Osteoblast (primary cell): ENCODE results near the gene RTP5. TPM values are rescaled to one million over a fixed set of nuclear protein-coding genes. Genes with fewer than 3 reads are reported as not detected.
"Not testable (repeated sequence)": the region's sequence is repeated elsewhere in the genome, so short reads cannot be mapped to it uniquely, and the experiment has no call there.

Experiments used
- DNase-seq: peaks from one replicate; pipeline ENCODE4 v3.0.0; 2011; ENCODE audit warnings: low spot score, mixed read lengths; ENCODE audit not compliant: insufficient read length; ENCODE audit errors: missing footprints
- H2AFZ ChIP-seq: 2 replicates; pipeline ENCODE4 v1.6.0; 2011; ENCODE audit warnings: mild to moderate bottlenecking, low read length
- H3K27ac ChIP-seq: 2 replicates; pipeline ENCODE4 v1.5.1; 2011; ENCODE audit warnings: mild to moderate bottlenecking, low read depth, low read length, moderate library complexity
- H3K27me3 ChIP-seq: 2 replicates; pipeline ENCODE4 v1.6.0; 2012; ENCODE audit warnings: mild to moderate bottlenecking, control low read depth, inconsistent platforms, low read length, moderate library complexity; ENCODE audit not compliant: insufficient read depth
- H3K36me3 ChIP-seq: 2 replicates; pipeline ENCODE4 v1.5.1; 2011; ENCODE audit warnings: mild to moderate bottlenecking, low read length, control low read depth, moderate library complexity; ENCODE audit not compliant: insufficient read depth
- H3K4me1 ChIP-seq: 2 replicates; pipeline ENCODE4 v1.5.1; 2011; ENCODE audit warnings: mild to moderate bottlenecking, low read length, control low read depth, moderate library complexity; ENCODE audit not compliant: insufficient read depth
- H3K4me2 ChIP-seq: 2 replicates; pipeline ENCODE4 v1.6.0; 2011; ENCODE audit warnings: mild to moderate bottlenecking, low read length; ENCODE audit not compliant: insufficient read depth
- H3K4me3 ChIP-seq: fragments of 200-600 bp; sonication (generic); 3 replicates; pipeline ENCODE4 v1.5.1; 2012; ENCODE audit warnings: mild to moderate bottlenecking, low read length, inconsistent platforms; ENCODE audit not compliant: insufficient read depth
- H3K79me2 ChIP-seq: 2 replicates; pipeline ENCODE4 v1.6.0; 2012; ENCODE audit warnings: mild to moderate bottlenecking, low read length, control low read depth, inconsistent platforms; ENCODE audit not compliant: insufficient read depth
- H3K9me3 ChIP-seq: 2 replicates; pipeline ENCODE4 v1.5.1; 2011; ENCODE audit warnings: low read depth, low read length, control low read depth
- H4K20me1 ChIP-seq: 2 replicates; pipeline ENCODE4 v1.6.0; 2012; ENCODE audit warnings: mild to moderate bottlenecking, low read length, control low read depth; ENCODE audit not compliant: insufficient read depth
- total RNA-seq: library from RNA; depleted of rRNA; stranded (reverse); fragments of >200 nt; gene quantifications from 2 replicates; pipeline ENCODE4 v1.2.3, GENCODE V29; 2012
- TF ChIP-seq, protein P1 (sequence below): IDR thresholded peaks from 2 replicates; pipeline ENCODE4 v1.5.1; 2011; ENCODE audit warnings: mild to moderate bottlenecking, low read depth, low read length, moderate library complexity; ENCODE audit errors: extremely low read depth

RTP5 gene
- total RNA-seq, 1 donor = not detected

DNA sequence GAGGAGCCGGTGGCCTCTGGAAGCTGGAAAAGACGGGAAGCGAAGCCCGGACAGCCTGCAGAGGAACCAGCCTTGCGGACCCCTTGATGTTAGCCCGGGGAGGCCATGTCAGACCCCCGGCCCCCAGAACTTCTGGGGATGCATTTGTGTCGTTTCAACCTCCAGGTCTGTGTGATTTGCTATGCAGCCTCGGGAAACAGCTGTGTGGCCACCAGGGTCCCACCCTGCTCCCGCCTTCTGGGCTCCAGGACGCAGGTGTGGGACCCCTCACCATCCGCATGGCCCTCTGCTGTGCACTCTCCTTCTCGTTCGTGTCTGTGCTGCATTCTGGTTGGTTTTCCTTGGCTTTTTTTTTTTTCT is 47.3 kb upstream of the RTP5 start:
- TF ChIP-seq, protein P1, sequence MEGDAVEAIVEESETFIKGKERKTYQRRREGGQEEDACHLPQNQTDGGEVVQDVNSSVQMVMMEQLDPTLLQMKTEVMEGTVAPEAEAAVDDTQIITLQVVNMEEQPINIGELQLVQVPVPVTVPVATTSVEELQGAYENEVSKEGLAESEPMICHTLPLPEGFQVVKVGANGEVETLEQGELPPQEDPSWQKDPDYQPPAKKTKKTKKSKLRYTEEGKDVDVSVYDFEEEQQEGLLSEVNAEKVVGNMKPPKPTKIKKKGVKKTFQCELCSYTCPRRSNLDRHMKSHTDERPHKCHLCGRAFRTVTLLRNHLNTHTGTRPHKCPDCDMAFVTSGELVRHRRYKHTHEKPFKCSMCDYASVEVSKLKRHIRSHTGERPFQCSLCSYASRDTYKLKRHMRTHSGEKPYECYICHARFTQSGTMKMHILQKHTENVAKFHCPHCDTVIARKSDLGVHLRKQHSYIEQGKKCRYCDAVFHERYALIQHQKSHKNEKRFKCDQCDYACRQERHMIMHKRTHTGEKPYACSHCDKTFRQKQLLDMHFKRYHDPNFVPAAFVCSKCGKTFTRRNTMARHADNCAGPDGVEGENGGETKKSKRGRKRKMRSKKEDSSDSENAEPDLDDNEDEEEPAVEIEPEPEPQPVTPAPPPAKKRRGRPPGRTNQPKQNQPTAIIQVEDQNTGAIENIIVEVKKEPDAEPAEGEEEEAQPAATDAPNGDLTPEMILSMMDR = no peak
- Histone ChIP-seq H3K4me3 (no peak overlapping the region), H3K4me2 (no peak overlapping the region), H3K9me3 (no peaks in the 10 kb centered on the region), H3K36me3 (no peaks in the 10 kb centered on the region), H3K79me2 (no peaks in the 10 kb centered on the region), H3K27me3 (peaks cover 6% of the 10 kb centered on the region), H3K27ac (no peak overlapping the region), H4K20me1 (no peaks in the 10 kb centered on the region), H2AFZ (no peak overlapping the region), H3K4me1 (no peaks in the 10 kb centered on the region)
- no peak for DNase-seq

DNA sequence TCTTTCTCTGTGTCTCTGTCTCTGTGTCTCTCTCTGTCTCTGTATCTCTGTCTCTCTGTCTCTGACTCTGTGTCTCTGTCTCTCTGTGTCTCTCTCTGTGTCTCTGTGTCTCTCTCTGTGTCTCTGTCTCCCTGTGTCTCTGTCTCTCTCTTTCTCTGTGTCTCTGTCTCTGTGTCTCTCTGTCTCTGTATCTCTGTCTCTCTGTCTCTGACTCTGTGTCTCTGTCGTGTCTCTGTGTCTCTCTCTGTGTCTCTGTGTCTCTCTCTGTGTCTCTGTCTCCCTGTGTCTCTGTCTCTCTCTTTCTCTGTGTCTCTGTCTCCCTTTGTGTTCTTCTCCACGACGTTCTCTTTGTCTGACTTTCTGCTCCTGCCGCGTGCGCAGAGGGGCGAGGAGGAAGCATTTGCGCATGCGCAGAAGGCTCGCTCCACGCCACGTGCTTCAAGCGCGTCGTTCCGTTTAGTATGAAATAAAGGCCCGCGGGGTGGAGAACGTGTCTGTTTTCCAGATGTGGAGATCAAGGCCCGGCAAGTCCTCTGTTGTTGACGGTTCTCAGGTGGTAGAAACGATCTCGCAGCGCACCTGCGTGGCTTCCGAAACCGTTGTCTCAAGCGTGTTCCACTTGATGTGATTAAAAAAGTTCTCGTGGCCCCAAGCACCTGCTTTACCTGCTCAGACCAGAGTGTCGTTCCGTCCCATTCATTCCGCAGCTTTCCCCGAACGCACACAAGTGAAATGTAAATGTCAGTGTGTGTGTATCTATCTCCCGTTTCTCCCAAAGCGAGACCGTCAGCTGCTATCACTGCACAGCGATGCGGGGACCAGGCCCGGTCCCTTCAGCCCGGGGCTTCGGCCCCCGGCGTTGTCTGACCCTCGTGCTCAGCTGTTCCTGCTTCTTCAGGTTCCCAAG is 45.7 kb upstream of the RTP5 start:
- not testable (repeated sequence) for H3K36me3 ChIP-seq, H3K9me3 ChIP-seq, H2AFZ ChIP-seq, H3K79me2 ChIP-seq, H3K4me2 ChIP-seq, H4K20me1 ChIP-seq, H3K4me1 ChIP-seq, H3K27me3 ChIP-seq, H3K4me3 ChIP-seq, H3K27ac ChIP-seq
- peak; percentile 75 for DNase-seq

DNA sequence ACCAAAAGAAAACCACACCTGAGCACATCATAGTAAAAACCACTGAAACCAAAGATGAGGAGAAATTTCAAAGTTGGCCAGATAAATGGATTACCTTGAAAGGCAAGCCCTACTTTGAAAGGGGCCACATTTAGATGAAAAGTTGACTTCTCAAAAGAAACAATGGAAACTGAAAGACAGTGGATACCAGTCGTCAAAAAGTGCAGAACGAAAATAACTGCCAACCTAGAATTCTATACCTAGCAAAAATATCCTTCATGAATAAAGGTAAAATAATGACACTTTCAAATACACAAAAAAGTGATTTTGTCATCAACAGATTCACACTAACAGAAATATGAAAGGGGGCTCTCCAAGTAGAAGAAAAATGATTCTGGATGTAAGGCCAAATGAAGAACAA is 42.1 kb upstream of the RTP5 start:
- Histone ChIP-seq H3K27me3 (peaks cover 12% of the 10 kb centered on the region), H3K36me3 (no peaks in the 10 kb centered on the region), H3K9me3 (no peaks in the 10 kb centered on the region), H4K20me1 (no peaks in the 10 kb centered on the region), H3K4me1 (no peaks in the 10 kb centered on the region), H3K4me2 (no peak overlapping the region), H2AFZ (no peak overlapping the region), H3K79me2 (no peaks in the 10 kb centered on the region), H3K4me3 (no peak overlapping the region), H3K27ac (no peak overlapping the region)
- DNase-seq = no peak
- TF ChIP-seq, protein P1 = no peak

DNA sequence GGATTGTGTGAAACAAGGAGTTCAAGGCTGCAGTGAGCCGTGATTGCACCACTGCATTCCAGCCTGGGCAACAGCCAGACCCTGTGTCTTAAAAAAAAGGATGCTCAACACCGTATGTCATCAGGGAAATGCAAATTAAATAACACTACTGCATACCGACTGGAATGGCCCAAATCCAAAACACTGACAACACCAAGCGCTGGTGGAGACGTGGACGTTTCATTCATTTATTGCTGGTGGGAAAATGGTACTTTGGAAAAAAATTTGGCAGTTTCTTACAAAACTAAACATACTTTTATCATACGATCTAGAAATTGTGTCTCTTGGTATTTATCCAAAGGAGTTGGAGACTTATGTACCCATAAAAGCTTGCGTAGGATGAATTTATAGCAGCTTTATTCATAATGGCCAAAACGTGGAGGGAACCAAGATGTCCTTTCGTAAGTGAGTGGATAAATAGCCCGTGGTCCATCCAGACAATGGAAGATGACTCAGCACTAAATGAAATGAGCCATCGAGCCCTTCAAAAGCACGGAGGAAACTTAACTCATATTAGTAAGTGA is 36.3 kb upstream of the RTP5 start:
- H3K36me3 ChIP-seq = no peaks in the 10 kb centered on the region
- H2AFZ ChIP-seq = no peak overlapping the region
- H3K4me2 ChIP-seq = peak overlapping the region; percentile 79
- TF ChIP-seq, protein P1 = no peak
- H3K4me3 ChIP-seq = no peak overlapping the region
- H3K79me2 ChIP-seq = no peaks in the 10 kb centered on the region
- peak; percentile 60 for DNase-seq
- peak overlapping the region; percentile 34 for H3K27ac ChIP-seq
- peaks cover 11% of the 10 kb centered on the region for H3K4me1 ChIP-seq
- peaks cover 27% of the 10 kb centered on the region for H3K27me3 ChIP-seq
- no peaks in the 10 kb centered on the region for H4K20me1 ChIP-seq
- no peaks in the 10 kb centered on the region for H3K9me3 ChIP-seq

DNA sequence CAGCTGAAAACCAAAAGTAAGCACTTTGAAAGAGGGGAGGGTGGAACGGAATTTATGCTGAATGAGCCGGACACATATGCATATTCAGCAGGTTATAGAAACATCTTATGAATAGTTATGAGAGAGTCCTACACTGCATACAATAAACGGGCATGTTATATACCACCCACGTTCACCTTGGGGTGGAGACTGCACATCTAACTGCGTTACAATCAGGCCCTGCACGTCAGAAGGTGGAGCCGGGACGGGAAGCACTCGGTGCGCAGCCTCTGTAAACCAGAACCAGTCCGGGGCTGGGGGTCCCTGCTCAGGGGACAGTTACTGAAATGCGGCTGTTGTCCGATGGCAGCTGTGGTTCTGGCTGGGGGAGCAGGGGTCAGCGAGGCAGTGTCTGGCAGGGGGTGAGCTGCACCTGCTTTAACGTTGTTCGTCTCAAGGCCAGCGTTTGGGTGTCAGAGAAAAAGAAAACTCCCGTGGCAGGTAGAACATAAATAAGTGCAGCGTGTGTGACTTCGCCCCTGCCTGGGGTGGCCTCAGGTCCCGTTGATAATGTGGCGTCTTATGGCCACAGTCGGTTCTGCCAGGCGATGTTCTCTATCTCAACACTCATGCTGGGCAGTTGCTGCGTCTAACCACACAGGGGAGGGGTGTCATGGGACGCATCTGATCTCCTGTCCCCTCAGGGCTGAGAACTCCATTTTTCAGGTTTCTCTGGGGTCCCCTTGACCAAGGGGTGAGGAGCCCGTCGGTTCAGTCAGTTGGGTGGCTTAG is 35.6 kb upstream of the RTP5 start:
- not testable (repeated sequence) for H3K9me3 ChIP-seq, H3K79me2 ChIP-seq, DNase-seq, H2AFZ ChIP-seq, H3K36me3 ChIP-seq, H4K20me1 ChIP-seq
- peaks cover 34% of the 10 kb centered on the region for H3K27me3 ChIP-seq
- peak overlapping the region; percentile 28 for H3K4me3 ChIP-seq
- peak overlapping the region; percentile 79 for H3K4me2 ChIP-seq
- peak overlapping the region; percentile 34 for H3K27ac ChIP-seq
- peaks cover 11% of the 10 kb centered on the region for H3K4me1 ChIP-seq
